Keratinocyte (primary cell): Measurements from ENCODE around the gene MUC2. TPM values are rescaled to one million over a fixed set of nuclear protein-coding genes. Genes with fewer than 3 reads are reported as not detected.

ENCODE experiments used
- DNase-seq: peaks from one replicate; pipeline ENCODE4 v3.0.0-alpha.2; 2011; ENCODE audit warnings: low read depth, missing footprints, low spot score
- FAIRE-seq: peaks from 2 replicates; lab custom pipeline; 2011; peaks lifted over from hg19 to GRCh38; lab: Jason Lieb, UNC
- H2AFZ ChIP-seq: 2 replicates; pipeline ENCODE4 v1.6.0; 2012; ENCODE audit warnings: low read length, control low read depth, inconsistent platforms; ENCODE audit not compliant: control insufficient read depth
- H3K27ac ChIP-seq: 2 replicates; pipeline ENCODE4 v1.5.1; 2011; ENCODE audit warnings: low read length; ENCODE audit not compliant: control insufficient read depth, insufficient read depth
- H3K27me3 ChIP-seq: 3 replicates; pipeline ENCODE4 v1.6.0; 2011; ENCODE audit warnings: low read length; ENCODE audit not compliant: control insufficient read depth, insufficient read depth; ENCODE audit errors: extremely low read depth
- H3K36me3 ChIP-seq, 2 experiments: 2 replicates in 1 of 2; 3 replicates in 1 of 2; pipeline ENCODE4 v1.5.1; 2011; ENCODE audit warnings: low read length in 2 of 2, mild to moderate bottlenecking in 1 of 2; ENCODE audit not compliant: control insufficient read depth in 2 of 2, insufficient read depth in 2 of 2; ENCODE audit errors: extremely low read depth in 1 of 2
- H3K4me1 ChIP-seq: 3 replicates; pipeline ENCODE4 v1.5.1; 2011; ENCODE audit warnings: low read length; ENCODE audit not compliant: control insufficient read depth, insufficient read depth; ENCODE audit errors: extremely low read depth
- H3K4me2 ChIP-seq: 3 replicates; pipeline ENCODE4 v1.6.0; 2011; ENCODE audit warnings: low read depth, low read length; ENCODE audit not compliant: control insufficient read depth, insufficient read depth; ENCODE audit errors: extremely low read depth
- H3K4me3 ChIP-seq, 3 experiments: fragments of 200-600 bp in 1 of 3; sonication (generic) in 1 of 3; 2 replicates in 2 of 3; 3 replicates in 1 of 3; pipeline ENCODE4 v1.5.1; 2011 to 2016; ENCODE audit warnings: low read length in 3 of 3, mild to moderate bottlenecking in 3 of 3, control low read depth in 2 of 3, inconsistent platforms in 1 of 3, low read depth in 1 of 3, mixed read lengths in 1 of 3, mixed run types in 1 of 3, moderate library complexity in 1 of 3; ENCODE audit not compliant: control insufficient read depth in 2 of 3, insufficient read depth in 2 of 3; ENCODE audit errors: extremely low read depth in 1 of 3
- H3K79me2 ChIP-seq: 2 replicates; pipeline ENCODE4 v1.6.0; 2012; ENCODE audit warnings: low read length; ENCODE audit not compliant: control insufficient read depth, insufficient read depth
- H3K9ac ChIP-seq: 3 replicates; pipeline ENCODE4 v1.6.0; 2011; ENCODE audit warnings: low read length; ENCODE audit not compliant: control insufficient read depth, insufficient read depth; ENCODE audit errors: extremely low read depth
- H3K9me1 ChIP-seq: 3 replicates; pipeline ENCODE4 v1.6.0; 2011; ENCODE audit warnings: low read length; ENCODE audit not compliant: control insufficient read depth, insufficient read depth; ENCODE audit errors: extremely low read depth
- H3K9me3 ChIP-seq: 2 replicates; pipeline ENCODE4 v1.5.1; 2012; ENCODE audit warnings: low read depth, low read length; ENCODE audit not compliant: control insufficient read depth
- H4K20me1 ChIP-seq: 3 replicates; pipeline ENCODE4 v1.6.0; 2011; ENCODE audit warnings: low read length; ENCODE audit not compliant: control insufficient read depth, insufficient read depth; ENCODE audit errors: extremely low read depth
- CTCF ChIP-seq, 3 experiments: IDR thresholded peaks in 1 of 3; conservative IDR thresholded peaks in 1 of 3; optimal IDR thresholded peaks in 1 of 3; 2 replicates in 2 of 3; 3 replicates in 1 of 3; pipeline versions ENCODE3 to v1.5.1; 2011; ENCODE audit warnings: low read length in 3 of 3, mild to moderate bottlenecking in 3 of 3, moderate library complexity in 2 of 3, control low read depth in 1 of 3, inconsistent platforms in 1 of 3; ENCODE audit not compliant: insufficient read depth in 2 of 3; ENCODE audit errors: extremely low read depth in 1 of 3
- EZH2 ChIP-seq: IDR thresholded peaks from one replicate; pipeline ENCODE4 v1.6.1; 2012; ENCODE audit warnings: inconsistent platforms, mild to moderate bottlenecking, low read length, moderate library complexity
- dilution Hi-C: fragments of 300-500 bp; cut with MboI; formaldehyde crosslinking; loops from one replicate; pipeline ENCODE4 v1.7.0; 2020; ENCODE audit warnings: low sequenced_read_pairs; ENCODE audit not compliant: extremely low pct_ligation_motif_present
- polyA plus RNA-seq, 5 experiments: library from polyadenylated mRNA; depleted of rRNA in 3 of 5; stranded (reverse) in 3 of 5; stranded (forward) in 1 of 5; unstranded in 1 of 5; fragments of >200 nt; gene quantifications; 1 replicate in 1 of 5; 2 replicates in 3 of 5; 3 replicates in 1 of 5; pipeline versions ENCODE4 v1.2.1 to v1.2.3, GENCODE V29; 2011 to 2012; ENCODE audit warnings: missing spikeins in 2 of 5, low read depth in 1 of 5, low replicate concordance in 1 of 5

The MUC2 gene
- polyA plus RNA-seq, 1 donor (not counting 4 experiments of a cell fraction or from before 2014, with no cell fraction given), result not detected

DNA sequence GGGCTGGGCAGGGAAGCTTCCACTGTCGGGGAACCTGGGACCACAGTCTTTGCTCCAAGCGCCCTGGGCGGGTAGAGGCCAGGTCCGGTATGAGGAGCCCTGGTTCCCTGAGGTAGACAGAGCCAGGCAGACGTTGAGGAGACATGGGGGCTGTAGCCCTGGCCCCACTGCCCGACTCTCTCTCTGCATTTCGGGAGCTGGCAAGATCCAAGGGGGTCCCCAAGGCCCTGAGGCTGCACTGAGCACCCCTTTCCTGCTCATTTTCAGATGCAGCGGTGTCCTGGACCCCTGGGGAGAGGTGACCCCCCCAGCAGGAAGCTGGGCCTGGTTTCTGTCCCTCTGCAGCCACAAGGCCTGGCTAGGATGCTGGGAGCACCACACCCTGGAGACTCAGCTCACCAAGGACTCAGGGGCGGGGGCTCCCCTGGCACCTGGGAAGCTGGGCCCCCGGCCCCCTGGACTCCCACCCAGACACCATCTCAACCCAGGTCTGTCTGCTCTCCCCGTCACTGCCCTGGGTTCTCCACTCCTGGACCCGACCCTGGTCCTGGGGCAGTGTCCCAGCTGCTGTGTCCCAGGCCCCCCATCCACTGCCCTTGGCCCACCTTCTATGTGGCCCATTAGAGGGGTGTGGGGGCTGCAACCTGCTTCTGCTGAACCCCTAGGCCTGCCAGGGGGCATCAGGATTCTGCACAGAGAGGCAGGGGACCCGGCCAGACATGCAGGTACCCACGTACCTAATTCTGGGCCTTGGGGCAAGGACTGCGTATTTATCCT, 23.1 kb upstream of the MUC2 start:
- H3K4me3 ChIP-seq, result no peak overlapping the region
- dilution Hi-C loops, result no loop called here
- no peak overlapping the region for H3K9ac ChIP-seq
- no peaks in the 10 kb centered on the region for H3K79me2 ChIP-seq
- TF ChIP-seq EZH2 (no peak), CTCF (optimal IDR thresholded peaks at IDR 0.05 in 1 of 3, IDR thresholded peaks at IDR 0.05 in 1 of 3, conservative IDR thresholded peaks at IDR 0.05 in 1 of 3; ENCODE audit: extremely low read depth in 1 of 3, insufficient read depth in 2 of 3, low read length in 3 of 3) (no peak)
- peaks cover 6% of the 10 kb centered on the region for H3K4me1 ChIP-seq
- H4K20me1 ChIP-seq, result peaks cover 3% of the 10 kb centered on the region
- FAIRE-seq (no peak), DNase-seq (no peak)
- H3K27me3 ChIP-seq, result peaks cover 24% of the 10 kb centered on the region
- H3K9me3 ChIP-seq, result no peaks in the 10 kb centered on the region
- no peak overlapping the region for H3K4me2 ChIP-seq
- H3K9me1 ChIP-seq, result no peaks in the 10 kb centered on the region
- no peak overlapping the region for H3K27ac ChIP-seq
- no peak overlapping the region for H2AFZ ChIP-seq
- no peaks in the 10 kb centered on the region for H3K36me3 ChIP-seq

DNA sequence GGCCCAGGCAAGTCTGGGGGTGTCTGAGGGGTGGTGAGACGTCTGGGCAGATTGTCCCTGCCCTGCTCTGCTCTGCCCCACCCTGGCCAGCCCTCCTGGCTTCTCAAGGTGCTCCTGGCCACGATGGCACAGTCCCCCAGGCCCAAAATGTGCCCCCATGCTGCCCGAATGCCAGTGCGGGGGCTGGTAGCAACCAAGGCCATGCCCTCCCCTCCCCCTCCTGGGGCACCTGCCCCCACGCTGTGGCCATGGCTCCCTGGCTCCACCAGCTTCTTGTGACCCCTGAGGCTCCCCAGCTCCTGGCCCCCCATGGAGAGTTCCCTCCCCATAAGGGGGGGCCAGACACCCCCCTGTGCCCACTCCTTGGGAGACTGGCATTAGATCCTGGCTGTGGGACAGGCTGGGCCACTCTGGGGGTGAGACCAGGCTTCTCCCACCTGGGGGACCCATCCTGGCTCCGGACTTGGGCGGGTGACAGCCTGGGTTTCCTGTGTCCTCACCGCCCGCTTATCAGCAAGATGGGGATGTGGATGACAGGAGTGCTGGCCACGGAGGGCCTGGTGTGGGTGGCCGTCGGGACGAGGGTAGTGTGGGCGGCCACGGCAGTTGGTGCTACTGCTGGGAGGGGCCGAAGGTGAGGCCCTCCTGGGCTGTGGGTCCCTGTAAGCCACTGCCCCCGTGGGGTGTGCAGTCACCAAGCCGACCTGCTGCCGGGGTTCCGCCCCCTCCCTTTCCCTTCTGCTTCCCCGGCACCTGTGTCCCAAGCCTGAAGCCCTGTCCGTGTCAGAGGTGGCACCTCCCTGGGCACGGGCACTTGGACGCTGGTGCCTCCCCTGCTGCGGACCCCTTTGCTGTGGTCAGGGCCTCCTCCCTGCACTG, 22.3 kb upstream of the MUC2 start:
- no peak overlapping the region for H2AFZ ChIP-seq
- no peaks in the 10 kb centered on the region for H3K79me2 ChIP-seq
- H3K27me3 ChIP-seq, result peaks cover 22% of the 10 kb centered on the region
- no peaks in the 10 kb centered on the region for H3K9me3 ChIP-seq
- dilution Hi-C loops, result no loop called here
- H3K36me3 ChIP-seq, result no peaks in the 10 kb centered on the region
- peaks cover 6% of the 10 kb centered on the region for H3K4me1 ChIP-seq
- TF ChIP-seq EZH2 (no peak), CTCF (optimal IDR thresholded peaks at IDR 0.05 in 1 of 3, IDR thresholded peaks at IDR 0.05 in 1 of 3, conservative IDR thresholded peaks at IDR 0.05 in 1 of 3; ENCODE audit: extremely low read depth in 1 of 3, insufficient read depth in 2 of 3, low read length in 3 of 3) (no peak)
- H3K27ac ChIP-seq, result no peak overlapping the region
- no peaks in the 10 kb centered on the region for H3K9me1 ChIP-seq
- H3K4me2 ChIP-seq, result no peak overlapping the region
- no peak overlapping the region for H3K4me3 ChIP-seq
- FAIRE-seq (no peak), DNase-seq (no peak)
- H4K20me1 ChIP-seq, result peaks cover 3% of the 10 kb centered on the region
- H3K9ac ChIP-seq, result no peak overlapping the region
